Measurements from ENCODE around the gene CD82. TPM values are rescaled to one million over a fixed set of nuclear protein-coding genes. Genes with fewer than 3 reads are reported as not detected.

CD82 gene
- total RNA-seq, 1 experiment from 2014 or later = 30.7 TPM

GRCh38 chr11:44530413-44531115 is 34.9 kb upstream of the CD82 start:
- H3K9me3 ChIP-seq (ENCODE audit: insufficient read depth, low read depth) = no peaks in the 10 kb centered on the region
- peaks cover 9% of the 10 kb centered on the region; the same call in 1 of the 2 replicates for H3K4me1 ChIP-seq (replicated peaks; ENCODE audit: insufficient read depth)
- intact Hi-C loops (cut with micrococcal nuclease; ENCODE audit: unreplicated experiment) = loop anchor here (10.0 kb wide), 1 partner anchor 626 kb away; no protein-coding TSS in a partner anchor
- no peak overlapping the region for H3K4me2 ChIP-seq
- H3K9me2 ChIP-seq (ENCODE audit: insufficient read depth) = no peaks in the 10 kb centered on the region
- TF ChIP-seq, protein P1, sequence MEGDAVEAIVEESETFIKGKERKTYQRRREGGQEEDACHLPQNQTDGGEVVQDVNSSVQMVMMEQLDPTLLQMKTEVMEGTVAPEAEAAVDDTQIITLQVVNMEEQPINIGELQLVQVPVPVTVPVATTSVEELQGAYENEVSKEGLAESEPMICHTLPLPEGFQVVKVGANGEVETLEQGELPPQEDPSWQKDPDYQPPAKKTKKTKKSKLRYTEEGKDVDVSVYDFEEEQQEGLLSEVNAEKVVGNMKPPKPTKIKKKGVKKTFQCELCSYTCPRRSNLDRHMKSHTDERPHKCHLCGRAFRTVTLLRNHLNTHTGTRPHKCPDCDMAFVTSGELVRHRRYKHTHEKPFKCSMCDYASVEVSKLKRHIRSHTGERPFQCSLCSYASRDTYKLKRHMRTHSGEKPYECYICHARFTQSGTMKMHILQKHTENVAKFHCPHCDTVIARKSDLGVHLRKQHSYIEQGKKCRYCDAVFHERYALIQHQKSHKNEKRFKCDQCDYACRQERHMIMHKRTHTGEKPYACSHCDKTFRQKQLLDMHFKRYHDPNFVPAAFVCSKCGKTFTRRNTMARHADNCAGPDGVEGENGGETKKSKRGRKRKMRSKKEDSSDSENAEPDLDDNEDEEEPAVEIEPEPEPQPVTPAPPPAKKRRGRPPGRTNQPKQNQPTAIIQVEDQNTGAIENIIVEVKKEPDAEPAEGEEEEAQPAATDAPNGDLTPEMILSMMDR (conservative IDR thresholded peaks at IDR 0.05) = no peak
- no peak for TF ChIP-seq EZH2 (IDR thresholded peaks at IDR 0.05; ENCODE audit: low read depth)
- no peaks in the 10 kb centered on the region for H4K20me1 ChIP-seq (ENCODE audit: insufficient read depth)
- ChIA-PET POLR2A (ENCODE audit: unreplicated experiment) (no interaction called here), CTCF (no interaction called here)
- DNase-seq = no peak
- no TSS peak for BruUV-seq (replicated peaks)
- no peak overlapping the region for H2AFZ ChIP-seq
- H3K4me3 ChIP-seq = no peak overlapping the region
- H3K27me3 ChIP-seq (ENCODE audit: insufficient read depth, low read depth) = peaks cover 24% of the 10 kb centered on the region
- H3K27ac ChIP-seq = no peak overlapping the region
- H3K36me3 ChIP-seq (ENCODE audit: low read depth) = no peaks in the 10 kb centered on the region
- no peaks in the 10 kb centered on the region for H3F3A ChIP-seq (ENCODE audit: insufficient read depth, low read depth)
- no peaks in the 10 kb centered on the region for H3K79me2 ChIP-seq (ENCODE audit: low read depth)

DNA sequence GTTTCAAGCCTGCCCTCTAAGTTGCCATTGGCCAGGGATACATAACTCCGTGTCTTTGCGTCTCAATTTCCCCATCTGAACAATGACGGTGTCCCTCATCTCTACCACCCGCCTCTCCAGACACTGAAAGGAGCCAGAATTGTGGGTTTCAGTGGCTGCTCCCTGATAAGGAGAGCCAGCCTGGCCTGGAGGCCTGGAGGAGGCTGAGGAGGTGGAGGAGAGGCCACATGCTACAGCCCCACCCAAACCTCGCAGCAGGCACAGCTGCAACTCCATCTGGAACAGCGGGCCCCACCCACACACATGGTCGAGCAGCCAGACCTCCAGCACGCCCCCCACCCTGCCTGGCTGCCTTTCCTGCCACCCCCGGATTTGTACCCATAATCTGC is 34.4 kb upstream of the CD82 start:
- Histone ChIP-seq H3K36me3 (ENCODE audit: low read depth) (no peaks in the 10 kb centered on the region), H3K4me2 (no peak overlapping the region), H3K27me3 (ENCODE audit: insufficient read depth, low read depth) (peaks cover 24% of the 10 kb centered on the region), H2AFZ (no peak overlapping the region), H3K4me1 (replicated peaks; ENCODE audit: insufficient read depth) (peaks cover 9% of the 10 kb centered on the region; the same call in 1 of the 2 replicates), H3K4me3 (no peak overlapping the region), H3F3A (ENCODE audit: insufficient read depth, low read depth) (no peaks in the 10 kb centered on the region), H3K9me3 (ENCODE audit: insufficient read depth, low read depth) (no peaks in the 10 kb centered on the region), H3K27ac (no peak overlapping the region), H3K79me2 (ENCODE audit: low read depth) (no peaks in the 10 kb centered on the region), H4K20me1 (ENCODE audit: insufficient read depth) (no peaks in the 10 kb centered on the region), H3K9me2 (ENCODE audit: insufficient read depth) (no peaks in the 10 kb centered on the region)
- no TSS peak for BruUV-seq (replicated peaks)
- intact Hi-C loops (cut with micrococcal nuclease; ENCODE audit: unreplicated experiment) = loop anchor here (10.0 kb wide), 1 partner anchor 626 kb away; no protein-coding TSS in a partner anchor
- TF ChIP-seq, protein P1 (conservative IDR thresholded peaks at IDR 0.05) = no peak
- TF ChIP-seq EZH2 (IDR thresholded peaks at IDR 0.05; ENCODE audit: low read depth) = no peak
- CTCF ChIA-PET = no interaction called here
- POLR2A ChIA-PET (ENCODE audit: unreplicated experiment) = no interaction called here
- no peak for DNase-seq

GRCh38 chr11:44531636-44532035 is 33.8 kb upstream of the CD82 start:
- POLR2A ChIA-PET (ENCODE audit: unreplicated experiment) = no interaction called here
- Histone ChIP-seq H3K27ac (no peak overlapping the region), H3K27me3 (ENCODE audit: insufficient read depth, low read depth) (peaks cover 24% of the 10 kb centered on the region), H3K4me3 (no peak overlapping the region), H2AFZ (no peak overlapping the region), H3K9me2 (ENCODE audit: insufficient read depth) (no peaks in the 10 kb centered on the region), H3K4me1 (replicated peaks; ENCODE audit: insufficient read depth) (peaks cover 9% of the 10 kb centered on the region; the same call in 1 of the 2 replicates), H3K4me2 (no peak overlapping the region), H3K79me2 (ENCODE audit: low read depth) (no peaks in the 10 kb centered on the region), H3K36me3 (ENCODE audit: low read depth) (no peaks in the 10 kb centered on the region), H4K20me1 (ENCODE audit: insufficient read depth) (no peaks in the 10 kb centered on the region), H3K9me3 (ENCODE audit: insufficient read depth, low read depth) (no peaks in the 10 kb centered on the region), H3F3A (ENCODE audit: insufficient read depth, low read depth) (no peaks in the 10 kb centered on the region)
- intact Hi-C loops (cut with micrococcal nuclease; ENCODE audit: unreplicated experiment) = loop anchor here (10.0 kb wide), 1 partner anchor 627 kb away; no protein-coding TSS in a partner anchor
- BruUV-seq (replicated peaks) = no TSS peak
- CTCF ChIA-PET = no interaction called here
- TF ChIP-seq, protein P1 (conservative IDR thresholded peaks at IDR 0.05) = no peak
- no peak for TF ChIP-seq EZH2 (IDR thresholded peaks at IDR 0.05; ENCODE audit: low read depth)
- no peak for DNase-seq
